Endometrium (tissue), 2 donors: ENCODE results near the gene PDE8B.
A peak's percentile ranks its signal among the peaks of the same experiment; 100 is the strongest.

Experiments
- FAIRE-seq: peaks from 2 replicates; lab custom pipeline; 2012; peaks lifted over from hg19 to GRCh38; lab: Jason Lieb, UNC
- donor health status: control.
- donor health status: control.

Gene PDE8B

GRCh38 chr5:77409870-77410621 lies 199.6 kb downstream of the PDE8B start:
- no peak for FAIRE-seq

- no peak for FAIRE-seq
Measured at GRCh38 chr5:77413049-77413448, 202.6 kb downstream of the PDE8B start.

- no peak for FAIRE-seq
Measured at GRCh38 chr5:77418162-77418561, 207.7 kb downstream of the PDE8B start.

GRCh38 chr5:77418601-77419581 lies 208.4 kb downstream of the PDE8B start:
- no peak for FAIRE-seq

- FAIRE-seq, result no peak
Measured at GRCh38 chr5:77419644-77420582, 209.4 kb downstream of the PDE8B start.

GRCh38 chr5:77420940-77421339 lies 210.5 kb downstream of the PDE8B start:
- no peak for FAIRE-seq

- FAIRE-seq, result no peak
Measured at GRCh38 chr5:77423022-77423750, 212.7 kb downstream of the PDE8B start.

GRCh38 chr5:77424921-77425320 lies 214.4 kb downstream of the PDE8B start:
- FAIRE-seq, result no peak

- no peak for FAIRE-seq
Measured at GRCh38 chr5:77425420-77425819, 214.9 kb downstream of the PDE8B start.

GRCh38 chr5:77425998-77426659 lies 215.6 kb downstream of the PDE8B start:
- no peak for FAIRE-seq

GRCh38 chr5:77426670-77427069 lies 216.2 kb downstream of the PDE8B start:
- no peak for FAIRE-seq

GRCh38 chr5:77427998-77428397 lies 217.5 kb downstream of the PDE8B start:
- no peak for FAIRE-seq

- FAIRE-seq, result peak; percentile 8
Measured at GRCh38 chr5:77428526-77428925, 218.0 kb downstream of the PDE8B start.

- no peak for FAIRE-seq
Measured at GRCh38 chr5:77430726-77431125, 220.2 kb downstream of the PDE8B start.

GRCh38 chr5:77431286-77431685 lies 220.8 kb downstream of the PDE8B start:
- no peak for FAIRE-seq

GRCh38 chr5:77431719-77432118 lies 221.2 kb downstream of the PDE8B start:
- FAIRE-seq, result no peak

- FAIRE-seq, result no peak
Measured at GRCh38 chr5:77437194-77437593, 226.7 kb downstream of the PDE8B start.

- no peak for FAIRE-seq
Measured at GRCh38 chr5:77438071-77438470, 227.6 kb downstream of the PDE8B start.

GRCh38 chr5:77443670-77444069 lies 233.2 kb downstream of the PDE8B start:
- FAIRE-seq, result no peak

GRCh38 chr5:77444356-77444755 lies 233.9 kb downstream of the PDE8B start:
- FAIRE-seq, result no peak

- no peak for FAIRE-seq
Measured at GRCh38 chr5:77448831-77449230, 238.4 kb downstream of the PDE8B start.
